HG03432 (cell line): Measurements from ENCODE around the gene MTARC2.
"Not testable (repeated sequence)": the region's sequence is repeated elsewhere in the genome, so short reads cannot be mapped to it uniquely, and the experiment has no call there.

ENCODE experiments used
- ATAC-seq: cut with Tn5 transposase; IDR thresholded peaks from one replicate; pipeline ENCODE4 v1.9.1; 2021; ENCODE audit warnings: mild to moderate bottlenecking, moderate library complexity; ENCODE audit not compliant: unreplicated experiment

MTARC2 gene

DNA sequence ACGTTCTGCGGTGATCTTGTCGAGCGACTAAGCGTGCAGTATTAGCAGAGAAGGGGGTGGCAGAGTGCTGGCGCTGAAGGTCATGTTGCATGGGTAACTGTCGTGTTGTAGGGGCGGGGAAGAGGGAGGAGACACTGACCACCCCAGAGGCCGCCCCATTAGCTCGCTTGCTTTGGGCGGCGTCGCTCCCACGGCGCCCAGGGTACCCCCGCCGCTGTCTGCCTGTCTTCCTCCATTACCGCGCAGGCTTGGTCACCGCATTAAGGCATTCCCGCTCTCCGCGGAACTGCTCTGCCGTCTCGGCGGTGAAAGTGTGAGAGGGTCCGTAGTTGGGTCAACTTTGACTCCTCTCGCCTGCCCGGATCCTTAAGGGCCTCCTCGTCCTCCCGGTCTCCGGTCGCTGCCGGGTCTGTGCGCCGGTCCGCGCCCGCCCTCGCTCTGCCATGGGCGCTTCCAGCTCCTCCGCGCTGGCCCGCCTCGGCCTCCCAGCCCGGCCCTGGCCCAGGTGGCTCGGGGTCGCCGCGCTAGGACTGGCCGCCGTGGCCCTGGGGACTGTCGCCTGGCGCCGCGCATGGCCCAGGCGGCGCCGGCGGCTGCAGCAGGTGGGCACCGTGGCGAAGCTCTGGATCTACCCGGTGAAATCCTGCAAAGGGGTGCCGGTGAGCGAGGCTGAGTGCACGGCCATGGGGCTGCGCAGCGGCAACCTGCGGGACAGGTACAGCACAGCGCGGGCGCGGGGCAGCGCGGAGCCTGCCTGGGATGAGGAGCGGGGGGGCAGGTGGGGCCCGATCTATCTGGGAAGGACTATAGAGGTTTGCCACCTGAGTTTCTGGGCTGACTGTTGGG is at the start of gene MTARC2:
MTARC2 (plus strand) TSS at position 234 of the 846 bp plus-strand sequence; CDS start at position 444, 210 bp downstream.
- peak; percentile 97 for ATAC-seq

GRCh38 chr1:220698607-220699016 is 49.5 kb upstream of the MTARC2 start:
- no peak for ATAC-seq

DNA sequence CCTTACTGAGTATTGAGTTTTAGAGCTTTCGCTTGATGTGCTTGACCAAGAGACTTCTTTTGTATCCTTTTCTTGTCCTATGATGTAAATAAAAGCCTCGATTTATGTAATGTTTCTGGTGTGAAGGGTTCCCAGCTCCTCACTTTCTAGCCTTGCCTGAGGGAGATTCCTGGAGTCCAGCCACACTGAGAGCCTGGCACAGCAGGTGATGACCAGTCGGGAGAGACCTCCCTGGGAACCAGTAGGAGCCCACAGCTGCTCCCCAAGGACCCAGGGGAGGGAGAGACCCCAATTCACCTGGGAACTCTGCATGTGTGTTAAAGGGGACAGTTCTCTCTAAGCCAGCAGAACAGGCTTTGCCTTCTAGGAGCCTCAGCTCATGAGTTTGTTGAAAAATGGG is 49.1 kb upstream of the MTARC2 start:
- no peak for ATAC-seq

GRCh38 chr1:220700556-220701179 is 47.5 kb upstream of the MTARC2 start:
- ATAC-seq = no peak

DNA sequence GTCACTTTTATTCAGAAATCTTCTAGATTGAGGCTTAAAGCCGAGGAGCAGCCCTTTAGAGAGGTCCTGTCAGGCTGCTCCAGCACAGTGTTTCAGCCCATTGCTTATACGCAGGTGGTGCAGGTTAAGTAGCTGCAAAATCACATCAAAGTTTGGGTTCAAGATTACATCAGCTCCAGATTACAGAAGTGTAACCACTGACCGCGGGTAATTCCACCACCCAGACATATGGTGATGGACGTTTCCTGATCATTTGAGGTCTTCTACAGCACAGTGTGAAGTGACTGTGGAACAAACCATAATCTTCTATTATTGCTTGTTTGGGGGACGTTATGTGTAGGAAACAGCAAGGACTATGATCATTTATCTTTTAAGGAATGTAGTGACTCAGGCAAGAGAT is 46.1 kb upstream of the MTARC2 start:
- ATAC-seq = peak; percentile 38

GRCh38 chr1:220702733-220703270 is 45.3 kb upstream of the MTARC2 start:
- ATAC-seq = no peak

DNA sequence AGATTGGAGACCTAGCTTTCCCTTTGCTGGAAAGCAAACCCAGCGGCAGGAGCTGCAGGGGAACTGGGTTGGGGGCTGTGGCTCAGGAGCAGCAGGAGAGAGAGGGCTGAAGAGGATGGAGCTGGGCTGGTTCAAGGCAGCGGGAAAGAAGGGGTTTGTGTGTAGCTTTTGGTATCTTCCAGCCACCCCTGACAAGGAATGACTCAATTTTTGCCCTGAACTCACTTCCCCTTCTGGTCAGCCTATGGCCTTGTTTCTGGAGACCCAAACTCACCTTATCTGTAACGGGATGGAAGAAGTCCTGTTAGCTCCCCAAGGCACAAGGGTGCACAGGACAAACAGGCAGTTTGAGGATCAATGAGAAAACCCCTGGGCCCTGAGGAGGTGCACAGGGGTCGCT is 44.8 kb upstream of the MTARC2 start:
- ATAC-seq = no peak

DNA sequence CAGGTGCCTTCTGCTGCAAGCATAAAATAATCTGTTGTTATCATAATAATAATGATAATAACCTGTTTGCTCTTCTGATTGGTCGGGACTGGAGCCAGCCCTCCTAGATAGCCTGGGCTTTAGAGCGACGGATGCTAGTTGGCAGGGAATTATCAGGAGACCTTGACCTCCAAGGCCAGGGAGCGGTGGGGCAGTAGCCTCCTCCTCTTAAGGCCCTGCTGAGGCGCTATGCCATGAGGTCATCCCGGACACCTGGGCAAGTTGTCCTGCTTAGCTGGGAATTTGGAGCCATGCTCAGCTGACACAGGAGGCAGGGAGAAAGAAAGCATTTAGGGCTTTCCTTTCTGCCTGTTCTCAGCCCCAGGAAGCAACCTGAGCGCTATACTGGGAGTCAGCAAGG is 42.3 kb upstream of the MTARC2 start:
- no peak for ATAC-seq

- no peak for ATAC-seq
These were observed 41.6 kb upstream of the MTARC2 start for GRCh38 chr1:220706480-220706879.

- no peak for ATAC-seq
These were observed 41.0 kb upstream of the MTARC2 start for GRCh38 chr1:220707160-220707559.

DNA sequence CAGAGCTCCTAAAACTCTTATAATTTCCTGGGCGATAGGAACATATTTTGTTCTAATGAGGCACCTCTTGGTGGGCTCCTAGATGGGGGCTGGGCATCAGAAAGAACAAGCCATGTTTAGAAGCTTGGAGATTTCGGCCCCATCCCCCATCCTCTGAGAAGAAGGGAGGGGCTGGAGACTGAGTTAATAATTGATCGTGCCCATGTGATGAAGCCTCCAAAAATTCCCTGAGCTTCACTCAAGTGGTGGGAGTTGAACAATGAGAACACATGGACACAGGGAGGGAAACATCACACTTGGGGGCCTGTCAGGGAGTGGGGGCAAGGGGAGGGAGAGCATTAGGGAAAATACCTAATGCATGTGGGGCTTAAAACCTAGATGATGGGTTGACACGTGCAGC is 39.9 kb upstream of the MTARC2 start:
- no peak for ATAC-seq

- no peak for ATAC-seq
These were observed 39.0 kb upstream of the MTARC2 start for GRCh38 chr1:220708936-220709801.

DNA sequence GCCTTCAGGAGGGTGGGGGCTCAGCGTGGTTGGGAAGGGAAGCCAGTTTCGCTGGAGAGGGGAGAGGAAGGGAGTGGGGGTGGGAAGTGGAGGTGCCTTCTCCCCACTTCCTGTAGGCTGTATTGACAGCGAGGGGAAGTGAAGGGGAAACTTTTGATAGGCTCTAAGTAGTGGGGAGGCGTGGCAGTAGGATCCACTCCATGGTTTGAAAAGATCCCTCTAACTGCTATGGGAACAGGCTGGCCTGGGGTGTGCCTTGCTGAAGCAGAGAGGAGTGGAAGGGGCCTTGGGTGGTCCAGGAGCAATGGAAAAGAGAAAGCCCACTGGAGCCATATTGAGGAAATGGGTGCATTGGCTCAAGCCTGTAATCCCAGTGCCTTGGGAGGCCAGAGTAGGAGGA is 37.8 kb upstream of the MTARC2 start:
- no peak for ATAC-seq

DNA sequence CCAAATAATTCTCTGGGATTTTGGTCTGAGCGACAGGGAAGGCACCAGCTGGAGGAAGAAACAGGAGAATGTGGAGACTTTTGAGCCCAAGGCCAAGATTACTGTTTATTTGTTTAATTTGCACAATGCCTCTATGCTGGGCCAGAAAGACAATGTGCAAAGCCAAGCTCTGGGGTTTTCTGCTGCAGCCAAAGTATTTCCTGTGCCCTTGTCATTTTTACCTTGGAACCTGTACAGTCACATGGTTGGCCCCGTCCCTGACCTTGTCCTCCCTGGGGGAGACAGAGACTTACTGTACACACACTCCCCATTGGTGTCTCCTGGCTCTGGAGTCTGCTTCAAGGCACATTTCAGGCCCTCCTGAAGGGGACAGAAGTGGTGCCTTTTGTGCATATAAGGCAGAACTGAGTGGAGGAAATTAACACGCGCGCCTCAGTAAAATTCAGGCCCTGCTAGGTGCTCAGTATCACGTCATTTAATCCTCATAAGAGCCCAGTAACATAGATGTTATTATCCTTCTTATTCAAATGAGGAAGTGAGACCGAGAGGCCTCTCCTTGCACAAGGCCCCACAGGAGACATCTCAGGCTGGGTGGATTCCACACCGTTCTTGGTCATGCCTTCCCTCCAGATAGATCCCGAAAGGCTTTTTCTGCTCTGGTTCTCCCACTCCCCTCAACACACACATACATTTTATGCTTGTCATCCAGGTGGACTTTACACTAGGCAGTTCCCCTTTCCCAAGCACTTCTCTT is 36.9 kb upstream of the MTARC2 start:
- ATAC-seq = peak; percentile 89

DNA sequence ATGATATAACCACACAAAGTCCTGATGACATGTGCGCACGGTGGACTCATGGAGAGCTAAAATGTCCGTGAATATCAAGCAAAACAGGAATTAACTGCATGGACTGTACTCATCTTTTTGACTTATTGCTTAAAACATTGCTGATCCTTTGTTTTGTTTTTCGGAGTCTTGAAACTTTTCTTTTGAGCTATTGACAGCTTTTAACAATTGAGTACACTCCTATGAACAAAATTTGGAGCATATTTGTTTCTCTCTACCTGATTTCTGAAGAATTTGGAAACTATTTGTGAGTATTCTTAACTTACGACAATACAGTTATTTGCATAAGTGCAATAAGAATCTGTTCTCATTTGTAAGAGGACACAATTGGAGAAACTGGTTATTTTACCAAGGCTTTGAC is 32.1 kb upstream of the MTARC2 start:
- not testable (repeated sequence) for ATAC-seq

DNA sequence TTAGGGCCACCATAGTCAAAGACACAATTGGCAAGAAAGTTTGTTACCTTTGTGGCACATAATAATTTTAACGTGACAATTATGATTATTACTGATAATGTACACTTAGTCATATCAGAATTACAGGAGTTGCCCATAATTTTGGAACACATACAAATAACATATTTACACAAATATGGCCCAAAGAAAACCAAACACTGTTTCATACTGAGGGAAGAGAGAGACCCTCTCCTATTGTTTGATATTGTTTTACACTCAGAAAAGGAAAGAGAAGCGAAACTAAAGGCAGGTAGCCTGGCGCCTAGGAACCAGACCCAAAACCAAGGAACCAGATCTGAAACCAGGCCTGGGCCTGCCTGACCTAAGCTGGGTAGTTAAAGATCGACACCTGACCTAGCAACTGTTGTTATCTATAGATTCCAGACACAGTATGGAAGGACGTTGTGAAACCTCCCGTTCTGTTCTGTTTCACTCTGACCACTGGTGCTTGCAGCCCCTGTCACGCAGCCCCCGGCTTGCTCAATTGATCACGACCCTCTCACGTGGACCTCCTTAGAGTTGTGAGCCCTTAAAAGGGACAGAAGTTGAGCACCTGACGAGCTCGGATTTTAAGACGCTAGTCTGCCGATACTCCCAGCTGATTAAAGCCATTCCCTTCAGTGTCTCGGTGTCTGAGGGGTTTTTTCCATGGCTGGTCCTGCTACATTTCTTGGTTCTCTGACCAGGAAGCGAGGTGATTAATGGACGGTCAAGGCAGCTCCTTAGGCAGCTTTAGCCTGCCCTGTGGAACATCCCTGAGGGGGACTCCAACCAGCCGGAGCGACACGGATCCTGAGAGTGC is 30.1 kb upstream of the MTARC2 start:
- ATAC-seq = no peak

DNA sequence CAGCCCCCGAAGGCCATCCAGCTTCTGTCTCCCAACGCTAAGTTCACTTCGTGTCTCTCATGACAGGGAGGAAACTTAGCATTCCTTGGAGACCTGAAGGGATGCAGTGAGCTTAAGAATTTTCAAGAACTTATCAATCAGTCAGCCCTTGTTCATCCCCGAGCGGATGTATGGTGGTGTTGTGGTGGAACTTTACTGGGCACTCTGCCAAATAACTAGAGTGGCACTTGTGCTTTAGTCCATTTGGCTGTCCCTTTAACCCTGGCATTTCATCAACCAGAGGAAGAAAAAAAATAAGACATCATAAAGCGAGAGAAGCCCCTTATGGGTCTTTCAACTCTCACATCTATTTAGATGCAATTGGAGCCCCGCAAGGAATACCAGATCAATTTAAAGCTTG is 26.9 kb upstream of the MTARC2 start:
- ATAC-seq = not testable (repeated sequence)

DNA sequence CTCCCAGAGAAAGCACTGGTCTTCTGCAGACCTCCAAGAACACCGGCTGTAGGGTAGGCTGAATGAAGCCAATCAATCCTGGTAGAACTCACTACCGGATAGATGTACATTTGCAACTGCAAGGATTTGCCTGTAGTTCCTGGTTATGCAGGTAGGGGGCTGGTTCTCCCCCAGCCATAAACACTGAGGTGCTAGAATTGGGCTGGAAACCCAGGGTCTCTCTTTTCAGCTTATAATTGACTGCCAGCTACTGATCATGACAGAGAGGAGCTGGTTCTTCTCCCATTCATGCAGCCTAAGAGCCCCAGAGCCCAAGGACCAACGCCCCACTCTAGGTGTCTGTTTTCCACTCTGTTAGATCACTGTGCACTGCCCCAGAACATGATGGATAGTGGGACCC is 21.5 kb upstream of the MTARC2 start:
- ATAC-seq = no peak

GRCh38 chr1:220727519-220727918 is 20.6 kb upstream of the MTARC2 start:
- ATAC-seq = no peak

DNA sequence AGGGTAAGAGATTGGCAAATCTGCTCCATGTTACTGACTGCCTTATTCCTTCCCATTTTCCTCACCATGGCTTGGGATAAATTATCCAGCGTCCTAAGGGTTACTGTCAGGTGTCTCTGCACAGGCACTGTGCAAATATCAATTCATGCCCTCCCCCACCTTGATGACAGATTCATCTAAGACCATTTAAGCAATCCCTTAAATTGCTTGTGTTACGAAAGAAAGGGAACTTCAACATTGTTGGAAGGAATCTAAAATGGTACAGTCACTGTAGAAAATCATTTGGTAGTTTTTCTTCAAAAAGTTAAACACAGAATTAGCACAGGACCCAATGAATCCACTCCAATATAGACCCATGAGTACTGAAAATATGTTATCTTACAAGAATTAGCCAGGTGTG is 17.6 kb upstream of the MTARC2 start:
- no peak for ATAC-seq
